HEK293 (cell line): ENCODE measurements around the gene ZNF664.

Experiments
- CTCF ChIA-PET: fragments of 350-600 bp; formaldehyde crosslinking; extraction: SDS; loops from one replicate; lab custom pipeline; 2021; ENCODE audit warnings: antibody characterized with exemption; lab: Yijun Ruan, JAX
- POLR2A ChIA-PET: fragments of 300-600 bp; formaldehyde crosslinking; extraction: SDS; loops from one replicate; lab custom pipeline; 2020; ENCODE audit warnings: antibody characterized with exemption, inconsistent platforms; lab: Yijun Ruan, JAX
- H3K27ac ChIP-seq: fragments of 200-500 bp; sonication (Bioruptor generic); 2 replicates; pipeline ENCODE4 v1.5.1; 2014; ENCODE audit warnings: low read depth, low read length, control low read depth, inconsistent platforms; ENCODE audit errors: extremely low read depth
- H3K36me3 ChIP-seq, 2 experiments: fragments of 200-500 bp in 1 of 2; sonication (Bioruptor generic) in 1 of 2; 1 replicate in 1 of 2; 2 replicates in 1 of 2; pipeline ENCODE4 v1.5.1; 2014 to 2017; ENCODE audit warnings: inconsistent platforms in 2 of 2, low read length in 2 of 2; ENCODE audit not compliant: control insufficient read depth in 2 of 2, insufficient read depth in 1 of 2
- H3K4me1 ChIP-seq: fragments of 200-500 bp; sonication (Bioruptor generic); 2 replicates; pipeline ENCODE4 v1.5.1; 2014; ENCODE audit warnings: mild to moderate bottlenecking, low read length, inconsistent platforms; ENCODE audit not compliant: control insufficient read depth, insufficient read depth
- H3K4me3 ChIP-seq: 2 replicates; pipeline ENCODE4 v1.5.1; 2011; ENCODE audit warnings: low read depth, mild to moderate bottlenecking, control low read depth, low read length, moderate library complexity
- H3K9me3 ChIP-seq: fragments of 200-500 bp; sonication (Bioruptor generic); 2 replicates; pipeline ENCODE4 v1.5.1; 2014; ENCODE audit warnings: low read depth, low read length, inconsistent platforms; ENCODE audit not compliant: control insufficient read depth, insufficient read depth
- KLF10 ChIP-seq: fragments of 450-650 bp; IDR thresholded peaks from 2 replicates; pipeline ENCODE4 v1.5.1; 2018; ENCODE audit warnings: missing biosample characterization, mild to moderate bottlenecking, missing genetic modification characterization
- KLF9 ChIP-seq: fragments of 450-650 bp; formaldehyde crosslinking; IDR thresholded peaks from 2 replicates; pipeline ENCODE4 v1.5.1; 2016; ENCODE audit warnings: missing biosample characterization, missing genetic modification characterization, low read depth
- TRIM28 ChIP-seq: IDR thresholded peaks from 2 replicates; pipeline ENCODE4 v1.6.1; 2011; ENCODE audit warnings: low read length, control low read depth, borderline replicate concordance
- ZFHX2 ChIP-seq: fragments of 450-650 bp; formaldehyde crosslinking; conservative IDR thresholded peaks from 2 replicates; pipeline ENCODE4 v1.5.1; 2016; ENCODE audit warnings: missing biosample characterization, missing genetic modification characterization
- ZNF10 ChIP-seq: fragments of 450-650 bp; formaldehyde crosslinking; IDR thresholded peaks from 2 replicates; pipeline ENCODE4 v1.5.1; 2017; ENCODE audit warnings: missing biosample characterization, missing genetic modification characterization
- ZNF121 ChIP-seq: fragments of 450-650 bp; formaldehyde crosslinking; IDR thresholded peaks from 2 replicates; pipeline ENCODE4 v1.5.1; 2016; ENCODE audit warnings: missing biosample characterization, missing genetic modification characterization
- ZNF132 ChIP-seq: fragments of 450-650 bp; formaldehyde crosslinking; IDR thresholded peaks from 2 replicates; pipeline ENCODE4 v1.5.1; 2017; ENCODE audit warnings: missing biosample characterization, missing genetic modification characterization, borderline replicate concordance
- ZNF146 ChIP-seq: fragments of 450-650 bp; formaldehyde crosslinking; IDR thresholded peaks from 2 replicates; pipeline ENCODE4 v1.5.1; 2016; ENCODE audit warnings: missing biosample characterization, missing genetic modification characterization
- ZNF155 ChIP-seq: fragments of 450-650 bp; formaldehyde crosslinking; IDR thresholded peaks from 2 replicates; pipeline ENCODE4 v1.5.1; 2016; ENCODE audit warnings: missing biosample characterization, missing genetic modification characterization
- ZNF16 ChIP-seq: fragments of 450-650 bp; formaldehyde crosslinking; IDR thresholded peaks from 2 replicates; pipeline ENCODE4 v1.5.1; 2016; ENCODE audit warnings: low read depth, missing biosample characterization, missing genetic modification characterization
- ZNF169 ChIP-seq: fragments of 450-650 bp; formaldehyde crosslinking; IDR thresholded peaks from 2 replicates; pipeline ENCODE4 v1.5.1; 2016; ENCODE audit warnings: missing biosample characterization, missing genetic modification characterization
- ZNF174 ChIP-seq: fragments of 450-650 bp; formaldehyde crosslinking; IDR thresholded peaks from 2 replicates; pipeline ENCODE4 v1.5.0; 2017; ENCODE audit warnings: missing biosample characterization, mild to moderate bottlenecking, missing genetic modification characterization
- ZNF202 ChIP-seq: fragments of 450-650 bp; formaldehyde crosslinking; IDR thresholded peaks from 2 replicates; pipeline ENCODE4 v1.5.1; 2016; ENCODE audit warnings: missing biosample characterization, missing genetic modification characterization, borderline replicate concordance
- ZNF239 ChIP-seq: fragments of 450-650 bp; formaldehyde crosslinking; IDR thresholded peaks from 2 replicates; pipeline ENCODE4 v1.5.1; 2016; ENCODE audit warnings: missing biosample characterization, missing genetic modification characterization
- ZNF274 ChIP-seq, 2 experiments: fragments of 200-500 bp in 1 of 2; fragments of 450-650 bp in 1 of 2; sonication (Bioruptor generic) in 1 of 2; formaldehyde crosslinking in 1 of 2; IDR thresholded peaks; 2 replicates each; pipeline versions ENCODE4 v1.5.1 to v1.6.1; 2014 to 2016; ENCODE audit warnings: borderline replicate concordance in 1 of 2, inconsistent platforms in 1 of 2, low read length in 1 of 2, missing biosample characterization in 1 of 2, missing genetic modification characterization in 1 of 2
- ZNF341 ChIP-seq: fragments of 450-650 bp; formaldehyde crosslinking; IDR thresholded peaks from 2 replicates; pipeline ENCODE4; 2016; ENCODE audit warnings: low read depth, missing biosample characterization, missing genetic modification characterization
- ZNF394 ChIP-seq: fragments of 450-650 bp; formaldehyde crosslinking; IDR thresholded peaks from 2 replicates; pipeline ENCODE4 v1.5.1; 2016; ENCODE audit warnings: missing biosample characterization, missing genetic modification characterization, mild to moderate bottlenecking, moderate library complexity, borderline replicate concordance
- ZNF514 ChIP-seq: fragments of 450-650 bp; formaldehyde crosslinking; IDR thresholded peaks from 2 replicates; pipeline ENCODE4 v1.5.1; 2016; ENCODE audit warnings: missing biosample characterization, missing genetic modification characterization
- ZNF521 ChIP-seq: fragments of 450-650 bp; formaldehyde crosslinking; IDR thresholded peaks from 2 replicates; pipeline ENCODE4 v1.5.1; 2017; ENCODE audit warnings: missing biosample characterization, mild to moderate bottlenecking, missing genetic modification characterization
- ZNF555 ChIP-seq: fragments of 450-650 bp; formaldehyde crosslinking; conservative IDR thresholded peaks from 2 replicates; pipeline ENCODE4 v1.5.1; 2017; ENCODE audit warnings: missing biosample characterization, mild to moderate bottlenecking, missing genetic modification characterization, inconsistent platforms
- ZNF600 ChIP-seq: fragments of 450-650 bp; formaldehyde crosslinking; IDR thresholded peaks from 2 replicates; pipeline ENCODE4 v1.5.1; 2016; ENCODE audit warnings: missing biosample characterization, missing genetic modification characterization
- ZNF621 ChIP-seq: fragments of 450-650 bp; formaldehyde crosslinking; IDR thresholded peaks from 2 replicates; pipeline ENCODE4 v1.5.1; 2017; ENCODE audit warnings: missing biosample characterization, missing genetic modification characterization
- ZNF76 ChIP-seq: fragments of 450-650 bp; formaldehyde crosslinking; IDR thresholded peaks from 2 replicates; pipeline ENCODE4; 2016; ENCODE audit warnings: low read depth, missing biosample characterization, missing genetic modification characterization, borderline replicate concordance
- ZNF776 ChIP-seq: fragments of 450-650 bp; formaldehyde crosslinking; IDR thresholded peaks from 2 replicates; pipeline ENCODE4 v1.5.0; 2017; ENCODE audit warnings: missing biosample characterization, missing genetic modification characterization, borderline replicate concordance
- TF ChIP-seq, protein P1 (sequence below): fragments of 450-650 bp; formaldehyde crosslinking; IDR thresholded peaks from 2 replicates; pipeline ENCODE4 v1.5.1; 2016; ENCODE audit warnings: missing biosample characterization, missing genetic modification characterization
- TF ChIP-seq, protein P2 (sequence below): fragments of 450-650 bp; formaldehyde crosslinking; IDR thresholded peaks from 2 replicates; pipeline ENCODE4 v1.5.1; 2017; ENCODE audit warnings: missing biosample characterization, missing genetic modification characterization
- TF ChIP-seq, protein P3 (sequence below): fragments of 450-650 bp; formaldehyde crosslinking; IDR thresholded peaks from 2 replicates; pipeline ENCODE4; 2016; ENCODE audit warnings: missing biosample characterization, missing genetic modification characterization
- TF ChIP-seq, protein P4 (sequence below): fragments of 450-650 bp; formaldehyde crosslinking; IDR thresholded peaks from 2 replicates; pipeline ENCODE4 v1.5.1; 2016; ENCODE audit warnings: missing biosample characterization, missing genetic modification characterization

Gene ZNF664

DNA sequence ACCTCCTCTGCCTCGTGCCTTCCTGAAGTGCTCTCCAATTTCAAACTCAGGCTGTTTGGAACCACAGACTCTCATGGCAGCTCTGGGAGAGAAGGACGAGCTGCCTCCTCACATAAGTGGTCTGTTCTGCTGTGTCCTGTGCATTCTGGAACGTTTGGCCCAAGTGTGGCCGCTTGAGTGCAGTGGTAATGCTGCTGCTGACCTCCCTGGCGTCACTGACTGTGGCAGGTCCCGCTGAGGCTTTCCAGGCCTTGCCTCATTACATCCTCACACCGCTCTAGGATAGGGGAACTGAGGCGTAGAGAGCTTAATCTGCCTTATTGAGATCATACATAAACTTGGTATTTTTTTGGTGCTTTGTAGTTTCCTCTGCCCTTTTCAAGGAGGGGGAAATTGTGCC is 14.6 kb upstream of the ZNF664 start:
- Histone ChIP-seq H3K9me3 (no peaks in the 10 kb centered on the region), H3K36me3 (no peaks in the 10 kb centered on the region), H3K4me1 (peaks cover 4% of the 10 kb centered on the region; the same call in 1 of the 2 replicates), H3K27ac (no peak overlapping the region), H3K4me3 (no peak overlapping the region)
- CTCF ChIA-PET, result interaction anchor here (0.6 to 0.7 kb wide), 2 partner anchors 53 to 1025 kb away, joined by 3 to 5 read pairs; no protein-coding TSS in a partner anchor
- TF ChIP-seq ZNF274 (IDR thresholded peaks at IDR 0.05; ENCODE audit: low read length), result no peak
- TF ChIP-seq ZNF274 (tag by site-specific recombination; IDR thresholded peaks at IDR 0.05; ENCODE audit: borderline replicate concordance), result no peak
- no peak for TF ChIP-seq KLF9 (tag by site-specific recombination)
- TF ChIP-seq, protein P1, sequence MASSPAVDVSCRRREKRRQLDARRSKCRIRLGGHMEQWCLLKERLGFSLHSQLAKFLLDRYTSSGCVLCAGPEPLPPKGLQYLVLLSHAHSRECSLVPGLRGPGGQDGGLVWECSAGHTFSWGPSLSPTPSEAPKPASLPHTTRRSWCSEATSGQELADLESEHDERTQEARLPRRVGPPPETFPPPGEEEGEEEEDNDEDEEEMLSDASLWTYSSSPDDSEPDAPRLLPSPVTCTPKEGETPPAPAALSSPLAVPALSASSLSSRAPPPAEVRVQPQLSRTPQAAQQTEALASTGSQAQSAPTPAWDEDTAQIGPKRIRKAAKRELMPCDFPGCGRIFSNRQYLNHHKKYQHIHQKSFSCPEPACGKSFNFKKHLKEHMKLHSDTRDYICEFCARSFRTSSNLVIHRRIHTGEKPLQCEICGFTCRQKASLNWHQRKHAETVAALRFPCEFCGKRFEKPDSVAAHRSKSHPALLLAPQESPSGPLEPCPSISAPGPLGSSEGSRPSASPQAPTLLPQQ, result no peak
- TF ChIP-seq ZNF174 (tag by site-specific recombination), result no peak
- TF ChIP-seq ZNF621 (tag by site-specific recombination), result no peak
- TF ChIP-seq, protein P2, sequence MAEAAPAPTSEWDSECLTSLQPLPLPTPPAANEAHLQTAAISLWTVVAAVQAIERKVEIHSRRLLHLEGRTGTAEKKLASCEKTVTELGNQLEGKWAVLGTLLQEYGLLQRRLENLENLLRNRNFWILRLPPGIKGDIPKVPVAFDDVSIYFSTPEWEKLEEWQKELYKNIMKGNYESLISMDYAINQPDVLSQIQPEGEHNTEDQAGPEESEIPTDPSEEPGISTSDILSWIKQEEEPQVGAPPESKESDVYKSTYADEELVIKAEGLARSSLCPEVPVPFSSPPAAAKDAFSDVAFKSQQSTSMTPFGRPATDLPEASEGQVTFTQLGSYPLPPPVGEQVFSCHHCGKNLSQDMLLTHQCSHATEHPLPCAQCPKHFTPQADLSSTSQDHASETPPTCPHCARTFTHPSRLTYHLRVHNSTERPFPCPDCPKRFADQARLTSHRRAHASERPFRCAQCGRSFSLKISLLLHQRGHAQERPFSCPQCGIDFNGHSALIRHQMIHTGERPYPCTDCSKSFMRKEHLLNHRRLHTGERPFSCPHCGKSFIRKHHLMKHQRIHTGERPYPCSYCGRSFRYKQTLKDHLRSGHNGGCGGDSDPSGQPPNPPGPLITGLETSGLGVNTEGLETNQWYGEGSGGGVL (tag by site-specific recombination), result no peak
- no peak for TF ChIP-seq ZNF169 (tag by site-specific recombination)
- no peak for TF ChIP-seq ZNF341 (tag by site-specific recombination)
- no peak for TF ChIP-seq ZFHX2 (tag by site-specific recombination)
- no peak for TF ChIP-seq ZNF600 (tag by site-specific recombination)
- TF ChIP-seq TRIM28, result no peak
- no peak for TF ChIP-seq ZNF16 (tag by site-specific recombination)
- TF ChIP-seq, protein P3, sequence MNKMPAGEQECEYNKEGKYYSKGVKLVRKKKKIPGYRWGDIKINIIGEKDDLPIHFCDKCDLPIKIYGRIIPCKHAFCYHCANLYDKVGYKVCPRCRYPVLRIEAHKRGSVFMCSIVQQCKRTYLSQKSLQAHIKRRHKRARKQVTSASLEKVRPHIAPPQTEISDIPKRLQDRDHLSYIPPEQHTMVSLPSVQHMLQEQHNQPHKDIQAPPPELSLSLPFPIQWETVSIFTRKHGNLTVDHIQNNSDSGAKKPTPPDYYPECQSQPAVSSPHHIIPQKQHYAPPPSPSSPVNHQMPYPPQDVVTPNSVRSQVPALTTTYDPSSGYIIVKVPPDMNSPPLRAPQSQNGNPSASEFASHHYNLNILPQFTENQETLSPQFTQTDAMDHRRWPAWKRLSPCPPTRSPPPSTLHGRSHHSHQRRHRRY (tag by site-specific recombination), result no peak
- no peak for TF ChIP-seq ZNF132
- POLR2A ChIA-PET, result interaction anchor here (0.5 kb wide), 1 partner anchor 70 kb away, joined by 3 read pairs; no protein-coding TSS in a partner anchor

DNA sequence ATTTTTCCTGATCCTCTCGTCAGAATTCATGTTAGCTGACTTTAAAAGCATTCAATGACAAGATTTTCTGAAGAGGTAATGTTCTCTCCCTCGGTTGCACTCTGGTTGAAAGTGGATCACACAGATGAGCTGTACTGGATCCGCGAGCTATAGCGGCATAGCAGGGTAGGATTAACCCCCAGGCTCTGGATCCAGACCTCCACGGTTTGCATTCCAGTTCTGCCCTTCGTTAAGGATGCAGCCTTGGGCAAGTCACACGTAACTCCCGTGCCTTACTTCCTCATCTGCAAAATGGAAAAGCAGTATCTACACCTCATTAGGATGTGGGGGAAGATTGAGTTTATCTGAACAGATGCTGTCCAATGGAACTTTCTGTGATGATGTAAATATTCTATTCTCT is 14.1 kb upstream of the ZNF664 start:
- Histone ChIP-seq H3K4me3 (no peak overlapping the region), H3K36me3 (no peaks in the 10 kb centered on the region), H3K9me3 (no peaks in the 10 kb centered on the region), H3K4me1 (peaks cover 4% of the 10 kb centered on the region; the same call in 1 of the 2 replicates), H3K27ac (no peak overlapping the region)
- POLR2A ChIA-PET, result interaction anchor here (0.5 kb wide), 1 partner anchor 70 kb away, joined by 3 read pairs; no protein-coding TSS in a partner anchor
- CTCF ChIA-PET, result interaction anchor here (0.6 to 0.7 kb wide), 2 partner anchors 53 to 1025 kb away, joined by 3 to 5 read pairs; no protein-coding TSS in a partner anchor
- no peak for TF ChIP-seq ZNF146 (tag by site-specific recombination)
- TF ChIP-seq, protein P4, sequence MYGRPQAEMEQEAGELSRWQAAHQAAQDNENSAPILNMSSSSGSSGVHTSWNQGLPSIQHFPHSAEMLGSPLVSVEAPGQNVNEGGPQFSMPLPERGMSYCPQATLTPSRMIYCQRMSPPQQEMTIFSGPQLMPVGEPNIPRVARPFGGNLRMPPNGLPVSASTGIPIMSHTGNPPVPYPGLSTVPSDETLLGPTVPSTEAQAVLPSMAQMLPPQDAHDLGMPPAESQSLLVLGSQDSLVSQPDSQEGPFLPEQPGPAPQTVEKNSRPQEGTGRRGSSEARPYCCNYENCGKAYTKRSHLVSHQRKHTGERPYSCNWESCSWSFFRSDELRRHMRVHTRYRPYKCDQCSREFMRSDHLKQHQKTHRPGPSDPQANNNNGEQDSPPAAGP, result no peak
- TF ChIP-seq ZNF555 (tag by site-specific recombination), result no peak
- no peak for TF ChIP-seq ZNF155 (tag by site-specific recombination)
- no peak for TF ChIP-seq ZNF776
- no peak for TF ChIP-seq ZNF202 (tag by site-specific recombination)
- TF ChIP-seq ZNF10, result no peak
- TF ChIP-seq KLF10, result no peak
- TF ChIP-seq ZNF521, result no peak
- no peak for TF ChIP-seq ZNF394 (tag by site-specific recombination)
- TF ChIP-seq ZNF121 (tag by site-specific recombination), result no peak
- TF ChIP-seq ZNF514, result no peak
- TF ChIP-seq ZNF239 (tag by site-specific recombination), result no peak
- TF ChIP-seq ZNF76, result no peak
